Liver (tissue), 3 donors: ENCODE measurements around the gene MXD3.

Experiments
- ATF3 ChIP-seq: IDR thresholded peaks from 2 replicates; pipeline ENCODE4 v1.6.1; 2016; ENCODE audit warnings: antibody characterized with exemption
- CTCF ChIP-seq: fragments of 150-350 bp; IDR thresholded peaks from 2 replicates; pipeline ENCODE4 v1.5.1; 2017; ENCODE audit warnings: improper control_type of control experiment, low read depth, low read length; ENCODE audit not compliant: missing input control
- FOXA2 ChIP-seq: IDR thresholded peaks from 2 replicates; pipeline ENCODE4 v1.6.1; 2016; ENCODE audit warnings: antibody characterized with exemption
- JUND ChIP-seq, 2 donors: IDR thresholded peaks; 2 replicates each; pipeline ENCODE4 v1.6.1; 2016; ENCODE audit warnings: antibody characterized with exemption in 2 of 2
- MAX ChIP-seq: IDR thresholded peaks from 2 replicates; pipeline ENCODE4 v1.6.1; 2016; ENCODE audit warnings: antibody characterized with exemption
- NR2F2 ChIP-seq: IDR thresholded peaks from 2 replicates; pipeline ENCODE4 v1.6.1; 2016; ENCODE audit warnings: antibody characterized with exemption
- RAD21 ChIP-seq, 2 donors: IDR thresholded peaks; 2 replicates each; pipeline ENCODE4 v1.6.1; 2016; ENCODE audit warnings: antibody characterized with exemption in 2 of 2, mild to moderate bottlenecking in 2 of 2
- SP1 ChIP-seq: IDR thresholded peaks from 2 replicates; pipeline ENCODE4 v1.6.1; 2018; ENCODE audit warnings: antibody characterized with exemption, mild to moderate bottlenecking
- TAF1 ChIP-seq: conservative IDR thresholded peaks from 2 replicates; pipeline ENCODE4 v1.6.1; 2016; ENCODE audit warnings: antibody characterized with exemption, mild to moderate bottlenecking
- YY1 ChIP-seq: IDR thresholded peaks from 2 replicates; pipeline ENCODE4 v1.6.1; 2016; ENCODE audit warnings: antibody characterized with exemption, mild to moderate bottlenecking
- donor health status: healthy.
- donor health status: healthy.

GRCh38 chr5:177310332-177310731 is 1.4 kb downstream of the MXD3 start:
- TF ChIP-seq CTCF, result no peak
- no peak for TF ChIP-seq ATF3
- TF ChIP-seq YY1, result no peak
- no peak for TF ChIP-seq MAX
- no peak for TF ChIP-seq NR2F2
- no peak for TF ChIP-seq SP1
- TF ChIP-seq RAD21 (IDR thresholded peaks at IDR 0.05), result no peak
- TF ChIP-seq JUND (IDR thresholded peaks at IDR 0.05), result no peak
- no peak for TF ChIP-seq TAF1
- TF ChIP-seq FOXA2, result no peak
